ENCODE measurements around the gene MYO10. TPM values are rescaled to one million over a fixed set of nuclear protein-coding genes. Genes with fewer than 3 reads are reported as not detected.

The MYO10 gene
- total RNA-seq, 1 donor from 2014 or later, result 20.0 TPM

DNA sequence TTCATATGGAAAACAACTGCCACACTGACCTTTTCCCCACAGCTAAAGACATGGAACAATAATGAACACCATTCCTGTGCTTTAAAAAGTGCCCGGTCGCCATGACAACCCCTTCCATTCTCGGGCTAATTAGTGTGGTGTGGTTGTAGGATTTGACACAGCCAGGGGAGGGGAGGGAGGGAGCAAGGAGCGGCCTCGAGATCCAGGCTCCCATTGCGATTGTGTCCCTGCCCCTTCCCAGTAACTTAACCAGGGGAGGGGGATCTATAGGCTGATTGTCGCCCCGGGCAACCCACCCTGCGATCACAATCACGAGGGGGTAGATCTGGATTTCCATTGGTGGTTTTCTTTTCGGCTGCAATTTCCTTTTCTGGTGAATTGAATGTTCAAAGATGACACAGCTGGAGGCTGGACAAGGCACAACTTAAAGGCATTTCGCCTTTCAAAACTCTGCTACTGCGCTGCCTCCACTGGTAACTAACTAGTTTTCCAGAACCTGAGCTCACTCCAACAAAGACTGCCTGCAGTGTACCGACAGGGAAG lies 222.6 kb downstream of the MYO10 start:
- peaks cover 3 to 5% of the 10 kb centered on the region in 2 donors for H3K4me1 ChIP-seq
- no peak overlapping the region for H3K27ac ChIP-seq
- H3K9me3 ChIP-seq, result no peaks in the 10 kb centered on the region
- TF ChIP-seq, protein P1, sequence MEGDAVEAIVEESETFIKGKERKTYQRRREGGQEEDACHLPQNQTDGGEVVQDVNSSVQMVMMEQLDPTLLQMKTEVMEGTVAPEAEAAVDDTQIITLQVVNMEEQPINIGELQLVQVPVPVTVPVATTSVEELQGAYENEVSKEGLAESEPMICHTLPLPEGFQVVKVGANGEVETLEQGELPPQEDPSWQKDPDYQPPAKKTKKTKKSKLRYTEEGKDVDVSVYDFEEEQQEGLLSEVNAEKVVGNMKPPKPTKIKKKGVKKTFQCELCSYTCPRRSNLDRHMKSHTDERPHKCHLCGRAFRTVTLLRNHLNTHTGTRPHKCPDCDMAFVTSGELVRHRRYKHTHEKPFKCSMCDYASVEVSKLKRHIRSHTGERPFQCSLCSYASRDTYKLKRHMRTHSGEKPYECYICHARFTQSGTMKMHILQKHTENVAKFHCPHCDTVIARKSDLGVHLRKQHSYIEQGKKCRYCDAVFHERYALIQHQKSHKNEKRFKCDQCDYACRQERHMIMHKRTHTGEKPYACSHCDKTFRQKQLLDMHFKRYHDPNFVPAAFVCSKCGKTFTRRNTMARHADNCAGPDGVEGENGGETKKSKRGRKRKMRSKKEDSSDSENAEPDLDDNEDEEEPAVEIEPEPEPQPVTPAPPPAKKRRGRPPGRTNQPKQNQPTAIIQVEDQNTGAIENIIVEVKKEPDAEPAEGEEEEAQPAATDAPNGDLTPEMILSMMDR (IDR thresholded peaks at IDR 0.05), result no peak
- no peaks in the 10 kb centered on the region for H3K36me3 ChIP-seq
- no peaks in the 10 kb centered on the region for H3K27me3 ChIP-seq
- intact Hi-C loops (cut with DNase I), result no loop called here
- peak in 1 of 2 donors; percentile 45 for DNase-seq (ENCODE audit: low spot score in 2 of 2)
- peak overlapping the region; percentile 17 to 56 for H3K4me3 ChIP-seq

- TF ChIP-seq, protein P1 (IDR thresholded peaks at IDR 0.05), result no peak
- Histone ChIP-seq H3K4me3 (no peak overlapping the region), H3K36me3 (no peaks in the 10 kb centered on the region), H3K9me3 (no peaks in the 10 kb centered on the region), H3K27me3 (no peaks in the 10 kb centered on the region), H3K4me1 (peaks cover 3 to 5% of the 10 kb centered on the region in 2 donors), H3K27ac (no peak overlapping the region)
- no peak for DNase-seq (ENCODE audit: low spot score in 2 of 2)
- intact Hi-C loops (cut with DNase I), result no loop called here
Measured at GRCh38 chr5:16712620-16713019, 223.5 kb downstream of the MYO10 start.

- no peak overlapping the region for H3K27ac ChIP-seq
- intact Hi-C loops (cut with DNase I), result no loop called here
- DNase-seq (ENCODE audit: low spot score in 2 of 2), result no peak
- H3K27me3 ChIP-seq, result no peaks in the 10 kb centered on the region
- no peaks in the 10 kb centered on the region for H3K36me3 ChIP-seq
- H3K4me1 ChIP-seq, result peaks cover 3 to 5% of the 10 kb centered on the region in 2 donors
- H3K4me3 ChIP-seq, result no peak overlapping the region
- H3K9me3 ChIP-seq, result no peaks in the 10 kb centered on the region
- TF ChIP-seq, protein P1 (IDR thresholded peaks at IDR 0.05), result no peak
Measured at GRCh38 chr5:16712178-16712577, 223.9 kb downstream of the MYO10 start.

- TF ChIP-seq, protein P1 (IDR thresholded peaks at IDR 0.05), result no peak
- H3K9me3 ChIP-seq, result no peaks in the 10 kb centered on the region
- peaks cover 3 to 5% of the 10 kb centered on the region in 2 donors for H3K4me1 ChIP-seq
- no peaks in the 10 kb centered on the region for H3K36me3 ChIP-seq
- H3K27ac ChIP-seq, result no peak overlapping the region
- H3K4me3 ChIP-seq, result no peak overlapping the region
- no peaks in the 10 kb centered on the region for H3K27me3 ChIP-seq
- intact Hi-C loops (cut with DNase I), result no loop called here
- no peak for DNase-seq (ENCODE audit: low spot score in 2 of 2)
Measured at GRCh38 chr5:16709691-16710433, 226.2 kb downstream of the MYO10 start.

DNA sequence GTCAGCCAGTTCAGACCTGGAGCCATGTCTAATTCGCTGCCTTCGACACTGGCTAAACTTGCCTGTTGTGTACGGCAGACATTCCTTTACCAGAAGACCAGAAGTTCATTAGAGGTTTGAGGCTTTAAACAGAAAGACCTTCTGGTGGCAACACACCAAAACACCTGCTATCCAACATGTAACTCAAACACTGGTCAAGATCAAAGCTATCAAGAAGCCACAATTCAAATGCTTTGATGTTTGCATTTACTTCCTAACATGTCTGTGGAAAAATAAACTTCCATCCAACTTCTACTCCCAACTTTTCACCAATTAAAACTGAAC lies 228.3 kb downstream of the MYO10 start:
- no peaks in the 10 kb centered on the region for H3K9me3 ChIP-seq
- no peak for DNase-seq (ENCODE audit: low spot score in 2 of 2)
- intact Hi-C loops (cut with DNase I), result no loop called here
- TF ChIP-seq, protein P1 (IDR thresholded peaks at IDR 0.05), result no peak
- H3K4me3 ChIP-seq, result no peak overlapping the region
- H3K36me3 ChIP-seq, result no peaks in the 10 kb centered on the region
- H3K27me3 ChIP-seq, result no peaks in the 10 kb centered on the region
- H3K4me1 ChIP-seq, result peaks cover 0 to 3% of the 10 kb centered on the region in 2 donors
- H3K27ac ChIP-seq, result no peak overlapping the region
